ENCODE measurements around the gene VDR. TPM values are rescaled to one million over a fixed set of nuclear protein-coding genes. Genes with fewer than 3 reads are reported as not detected.

The VDR gene
- total RNA-seq, 2 experiments from 2014 or later: 108 to 124 TPM

- peak overlapping the region; percentile 94 for H3K27ac Mint-ChIP-seq
- ChIA-PET POLR2A (interaction anchor here (0.9 to 11.0 kb wide), 6 partner anchors 13 to 77 kb away, joined by 3 to 215 read pairs (median 4); no protein-coding TSS in a partner anchor), CTCF (interaction anchor here (0.5 to 8.4 kb wide), 14 partner anchors 9 to 389 kb away, joined by 3 to 303 read pairs (median 6); no protein-coding TSS in a partner anchor)
- DNase-seq (no peak), ATAC-seq (no peak)
- peak overlapping the region; percentile 61 for H3K4me3 Mint-ChIP-seq
- H3K36me3 Mint-ChIP-seq (ENCODE audit: low read depth): peaks cover 71% of the 10 kb centered on the region
- no peaks in the 10 kb centered on the region for H3K9me3 Mint-ChIP-seq (ENCODE audit: low read depth)
- no peaks in the 10 kb centered on the region for H3K27me3 Mint-ChIP-seq
- H3K4me1 Mint-ChIP-seq: peaks cover 96% of the 10 kb centered on the region
- intact Hi-C loops (cut with DNase I, micrococcal nuclease): loop anchor here (5.0 to 10.0 kb wide), 2 partner anchors 595 to 877 kb away; partner anchors contain the start of gene KANSL2 (in 1 of the 2)
Measured at GRCh38 chr12:47807338-47807737, 97.5 kb downstream of the VDR start.

- peaks cover 67% of the 10 kb centered on the region for H3K36me3 Mint-ChIP-seq (ENCODE audit: low read depth)
- peaks cover 95% of the 10 kb centered on the region for H3K4me1 Mint-ChIP-seq
- H3K4me3 Mint-ChIP-seq: peak overlapping the region; percentile 61
- intact Hi-C loops (cut with DNase I, micrococcal nuclease): loop anchor here (5.0 to 10.0 kb wide), 2 partner anchors 593 to 879 kb away; partner anchors contain the start of gene KANSL2 (in 1 of the 2)
- ATAC-seq: no peak
- CTCF ChIA-PET: interaction anchor here (0.8 to 3.5 kb wide), 10 partner anchors 13 to 154 kb away, joined by 3 to 32 read pairs (median 4); no protein-coding TSS in a partner anchor
- H3K27me3 Mint-ChIP-seq: no peaks in the 10 kb centered on the region
- POLR2A ChIA-PET: interaction anchor here (11.0 kb wide), 1 partner anchor 28 kb away, joined by 215 read pairs; no protein-coding TSS in a partner anchor
- no peak for DNase-seq
- H3K27ac Mint-ChIP-seq: peak overlapping the region; percentile 94
- H3K9me3 Mint-ChIP-seq (ENCODE audit: low read depth): no peaks in the 10 kb centered on the region
Measured at GRCh38 chr12:47805417-47805816, 99.4 kb downstream of the VDR start.

GRCh38 chr12:47804171-47804570 is 100.6 kb downstream of the VDR start:
- ChIA-PET POLR2A (interaction anchor here (0.6 to 1.4 kb wide), 4 partner anchors 9 to 34 kb away, joined by 3 to 8 read pairs (median 5); no protein-coding TSS in a partner anchor), CTCF (interaction anchor here (0.6 to 3.3 kb wide), 7 partner anchors 12 to 61 kb away, joined by 3 to 13 read pairs (median 5); no protein-coding TSS in a partner anchor)
- Mint-ChIP-seq H3K27me3 (no peaks in the 10 kb centered on the region), H3K9me3 (ENCODE audit: low read depth) (no peaks in the 10 kb centered on the region), H3K36me3 (ENCODE audit: low read depth) (peaks cover 76% of the 10 kb centered on the region), H3K27ac (peak overlapping the region; percentile 94), H3K4me3 (peak overlapping the region; percentile 61), H3K4me1 (peaks cover 96% of the 10 kb centered on the region)
- no peak for ATAC-seq
- no peak for DNase-seq
- intact Hi-C loops (cut with DNase I, micrococcal nuclease): loop anchor here in 1 of 2 experiments (5.0 to 10.0 kb wide), 2 partner anchors 143 to 881 kb away; partner anchors contain the start of gene KANSL2

GRCh38 chr12:47803191-47803875 is 101.5 kb downstream of the VDR start:
- Mint-ChIP-seq H3K4me1 (peaks cover 91% of the 10 kb centered on the region), H3K27ac (peak overlapping the region; percentile 94), H3K9me3 (ENCODE audit: low read depth) (no peaks in the 10 kb centered on the region), H3K4me3 (peak overlapping the region; percentile 29), H3K27me3 (no peaks in the 10 kb centered on the region), H3K36me3 (ENCODE audit: low read depth) (peaks cover 76% of the 10 kb centered on the region)
- POLR2A ChIA-PET: interaction anchor here (0.7 to 2.3 kb wide), 3 partner anchors 29 to 35 kb away, joined by 3 to 16 read pairs (median 8); no protein-coding TSS in a partner anchor
- CTCF ChIA-PET: interaction anchor here (0.8 to 3.3 kb wide), 6 partner anchors 14 to 61 kb away, joined by 3 to 18 read pairs (median 8); no protein-coding TSS in a partner anchor
- DNase-seq (no peak), ATAC-seq (peak; percentile 16)
- intact Hi-C loops (cut with DNase I, micrococcal nuclease): loop anchor here in 1 of 2 experiments (5.0 to 10.0 kb wide), 2 partner anchors 144 to 881 kb away; partner anchors contain the start of gene KANSL2

GRCh38 chr12:47802312-47802711 is 102.5 kb downstream of the VDR start:
- ChIA-PET CTCF (interaction anchor here (0.6 to 7.2 kb wide), 22 partner anchors 8 to 191 kb away, joined by 3 to 71 read pairs (median 5); partner anchors contain the start of gene VDR), POLR2A (interaction anchor here (2.3 kb wide), 1 partner anchor 30 kb away, joined by 16 read pairs; no protein-coding TSS in a partner anchor)
- H3K27me3 Mint-ChIP-seq: no peaks in the 10 kb centered on the region
- intact Hi-C loops (cut with DNase I, micrococcal nuclease): loop anchor here in 1 of 2 experiments (5.0 to 10.0 kb wide), 2 partner anchors 145 to 882 kb away; partner anchors contain the start of gene KANSL2
- no peak overlapping the region for H3K4me3 Mint-ChIP-seq
- ATAC-seq (peak; percentile 22), DNase-seq (no peak)
- no peaks in the 10 kb centered on the region for H3K9me3 Mint-ChIP-seq (ENCODE audit: low read depth)
- peaks cover 83% of the 10 kb centered on the region for H3K4me1 Mint-ChIP-seq
- H3K27ac Mint-ChIP-seq: peak overlapping the region; percentile 94
- H3K36me3 Mint-ChIP-seq (ENCODE audit: low read depth): peaks cover 78% of the 10 kb centered on the region

GRCh38 chr12:47801904-47802246 is 102.9 kb downstream of the VDR start:
- no peak overlapping the region for H3K4me3 Mint-ChIP-seq
- intact Hi-C loops (cut with DNase I, micrococcal nuclease): loop anchor here in 1 of 2 experiments (5.0 to 10.0 kb wide), 2 partner anchors 145 to 883 kb away; partner anchors contain the start of gene KANSL2
- DNase-seq (no peak), ATAC-seq (no peak)
- peak overlapping the region; percentile 94 for H3K27ac Mint-ChIP-seq
- peaks cover 75% of the 10 kb centered on the region for H3K36me3 Mint-ChIP-seq (ENCODE audit: low read depth)
- no peaks in the 10 kb centered on the region for H3K9me3 Mint-ChIP-seq (ENCODE audit: low read depth)
- CTCF ChIA-PET: interaction anchor here (0.6 to 7.2 kb wide), 22 partner anchors 8 to 1116 kb away, joined by 3 to 71 read pairs (median 5); partner anchors contain the start of genes RAPGEF3 and VDR
- POLR2A ChIA-PET: interaction anchor here (2.3 kb wide), 1 partner anchor 31 kb away, joined by 16 read pairs; no protein-coding TSS in a partner anchor
- no peaks in the 10 kb centered on the region for H3K27me3 Mint-ChIP-seq
- peaks cover 79% of the 10 kb centered on the region for H3K4me1 Mint-ChIP-seq

- no peak overlapping the region for H3K4me3 Mint-ChIP-seq
- no peaks in the 10 kb centered on the region for H3K9me3 Mint-ChIP-seq (ENCODE audit: low read depth)
- peaks cover 71% of the 10 kb centered on the region for H3K36me3 Mint-ChIP-seq (ENCODE audit: low read depth)
- peak overlapping the region; percentile 94 for H3K27ac Mint-ChIP-seq
- H3K4me1 Mint-ChIP-seq: peaks cover 74% of the 10 kb centered on the region
- DNase-seq (no peak), ATAC-seq (no peak)
- no peaks in the 10 kb centered on the region for H3K27me3 Mint-ChIP-seq
- intact Hi-C loops (cut with DNase I, micrococcal nuclease): loop anchor here in 1 of 2 experiments (5.0 to 10.0 kb wide), 2 partner anchors 146 to 883 kb away; partner anchors contain the start of gene KANSL2
- ChIA-PET CTCF (interaction anchor here (0.6 to 7.2 kb wide), 17 partner anchors 8 to 1117 kb away, joined by 3 to 71 read pairs (median 5); partner anchors contain the start of gene RAPGEF3), POLR2A (interaction anchor here (0.9 to 2.3 kb wide), 2 partner anchors 24 to 31 kb away, joined by 3 to 16 read pairs; no protein-coding TSS in a partner anchor)
Measured at GRCh38 chr12:47801170-47801903, 103.5 kb downstream of the VDR start.

- ChIA-PET POLR2A (interaction anchor here (0.9 to 2.3 kb wide), 2 partner anchors 23 to 32 kb away, joined by 3 to 16 read pairs; no protein-coding TSS in a partner anchor), CTCF (interaction anchor here (0.9 to 7.2 kb wide), 9 partner anchors 10 to 68 kb away, joined by 3 to 71 read pairs (median 8); no protein-coding TSS in a partner anchor)
- peak overlapping the region; percentile 76 for H3K27ac Mint-ChIP-seq
- no peaks in the 10 kb centered on the region for H3K9me3 Mint-ChIP-seq (ENCODE audit: low read depth)
- peaks cover 63% of the 10 kb centered on the region for H3K36me3 Mint-ChIP-seq (ENCODE audit: low read depth)
- no peak overlapping the region for H3K4me3 Mint-ChIP-seq
- ATAC-seq: no peak
- intact Hi-C loops (cut with DNase I, micrococcal nuclease): loop anchor here in 1 of 2 experiments (5.0 to 10.0 kb wide), 2 partner anchors 147 to 884 kb away; partner anchors contain the start of gene KANSL2
- peaks cover 66% of the 10 kb centered on the region for H3K4me1 Mint-ChIP-seq
- no peak for DNase-seq
- no peaks in the 10 kb centered on the region for H3K27me3 Mint-ChIP-seq
Measured at GRCh38 chr12:47800582-47800981, 104.2 kb downstream of the VDR start.

- Mint-ChIP-seq H3K4me1 (peaks cover 55% of the 10 kb centered on the region), H3K27me3 (no peaks in the 10 kb centered on the region), H3K36me3 (ENCODE audit: low read depth) (peaks cover 59% of the 10 kb centered on the region), H3K27ac (peak overlapping the region; percentile 69), H3K4me3 (no peak overlapping the region), H3K9me3 (ENCODE audit: low read depth) (no peaks in the 10 kb centered on the region)
- ChIA-PET POLR2A (no interaction called here), CTCF (interaction anchor here (0.7 to 7.2 kb wide), 8 partner anchors 9 to 69 kb away, joined by 3 to 71 read pairs (median 4); no protein-coding TSS in a partner anchor)
- DNase-seq (no peak), ATAC-seq (no peak)
- intact Hi-C loops (cut with DNase I, micrococcal nuclease): no loop called here
Measured at GRCh38 chr12:47799357-47799955, 105.3 kb downstream of the VDR start.
